ENCODE results near the gene MYOF.
"Not testable (repeated sequence)": the region's sequence is repeated elsewhere in the genome, so short reads cannot be mapped to it uniquely, and the experiment has no call there.

The MYOF gene

DNA sequence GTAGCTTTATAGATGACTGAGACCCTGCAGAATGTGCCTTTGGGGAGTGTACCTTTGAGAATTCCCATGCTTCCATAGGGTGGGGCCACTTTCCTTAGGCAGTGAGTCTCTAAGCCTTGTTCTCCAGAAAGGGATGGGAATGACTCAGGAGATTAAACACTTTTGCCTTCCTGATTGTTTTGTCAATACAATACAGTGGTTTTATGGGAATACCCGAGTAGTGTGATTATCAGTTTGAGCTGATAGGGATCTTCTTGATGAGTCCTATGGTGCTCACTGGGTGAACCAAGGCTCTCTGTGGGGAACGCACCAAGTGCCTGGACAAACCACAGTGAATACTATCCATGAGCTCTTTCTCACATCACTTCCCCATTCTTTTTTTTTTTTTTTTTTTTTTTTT is 6.3 kb downstream of the MYOF start:
- no peak for DNase-seq

DNA sequence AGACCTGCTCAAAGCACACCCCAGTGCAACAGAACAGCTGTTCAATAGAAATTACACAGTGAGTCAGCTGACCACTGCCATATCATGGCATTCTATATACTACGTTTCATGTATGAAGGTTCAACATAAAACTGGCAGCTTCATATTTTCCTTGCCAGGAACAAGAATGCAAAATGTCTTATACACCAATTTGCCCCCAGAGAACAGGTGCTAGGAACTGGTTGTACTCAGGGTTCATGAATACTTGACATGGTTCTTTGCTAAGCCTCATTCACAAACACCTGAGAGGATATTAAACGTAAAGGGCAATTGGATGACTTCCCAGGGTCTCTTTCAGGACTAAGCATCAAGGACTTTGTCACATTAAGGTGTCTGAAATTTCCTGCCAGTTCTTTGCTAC is 6.9 kb downstream of the MYOF start:
- no peak for DNase-seq

DNA sequence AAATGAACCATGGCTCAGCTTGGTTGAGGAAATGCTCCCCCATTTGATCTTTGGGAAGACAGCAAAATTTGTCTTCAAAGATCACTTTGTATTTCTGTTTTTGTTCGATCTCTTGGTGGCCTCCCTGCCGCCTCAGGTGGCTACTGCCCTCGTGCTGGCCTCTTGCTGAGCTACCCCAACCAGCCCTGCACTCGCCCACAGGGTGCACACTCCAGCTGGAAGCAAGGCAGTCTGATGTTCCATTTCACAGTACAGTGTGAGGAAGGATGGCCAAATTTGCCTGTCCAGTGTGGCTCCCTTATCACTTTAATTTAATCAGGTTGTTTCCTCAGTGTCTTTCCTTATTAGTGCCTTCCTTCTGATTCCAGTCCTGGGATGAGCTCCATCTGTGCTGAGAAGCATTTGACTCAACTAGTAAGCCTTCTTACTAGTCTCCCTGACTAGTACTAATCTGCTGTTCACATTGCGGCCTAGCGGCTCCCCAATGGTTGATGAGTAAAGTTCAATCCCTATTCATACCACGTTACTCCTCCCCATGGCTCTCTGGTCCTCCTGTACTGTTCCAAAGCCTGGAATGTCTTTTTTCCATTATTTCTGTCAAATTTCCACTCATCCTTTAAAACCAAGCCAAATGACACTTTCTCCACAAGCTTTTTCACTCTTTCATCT is 8.2 kb downstream of the MYOF start:
- DNase-seq: no peak

DNA sequence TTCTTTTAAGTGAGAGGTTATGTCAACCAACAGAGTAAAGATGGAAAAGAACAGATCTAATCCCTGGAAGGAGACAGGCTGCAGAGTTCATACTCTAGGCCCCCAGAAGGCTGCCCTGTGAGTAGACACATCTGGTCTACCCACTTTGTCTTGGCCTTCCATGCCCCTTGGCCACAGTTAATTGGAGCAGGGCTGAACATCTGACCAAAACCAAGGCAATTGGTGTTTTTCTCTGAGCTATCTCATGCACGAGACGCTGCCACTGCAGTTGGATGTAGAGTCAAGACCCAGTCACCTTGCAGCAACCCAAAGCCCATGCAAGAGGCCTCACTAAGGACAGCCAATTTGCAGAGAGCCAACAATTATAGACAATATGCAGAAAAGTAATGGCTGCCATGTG is 9.0 kb downstream of the MYOF start:
- no peak for DNase-seq

DNA sequence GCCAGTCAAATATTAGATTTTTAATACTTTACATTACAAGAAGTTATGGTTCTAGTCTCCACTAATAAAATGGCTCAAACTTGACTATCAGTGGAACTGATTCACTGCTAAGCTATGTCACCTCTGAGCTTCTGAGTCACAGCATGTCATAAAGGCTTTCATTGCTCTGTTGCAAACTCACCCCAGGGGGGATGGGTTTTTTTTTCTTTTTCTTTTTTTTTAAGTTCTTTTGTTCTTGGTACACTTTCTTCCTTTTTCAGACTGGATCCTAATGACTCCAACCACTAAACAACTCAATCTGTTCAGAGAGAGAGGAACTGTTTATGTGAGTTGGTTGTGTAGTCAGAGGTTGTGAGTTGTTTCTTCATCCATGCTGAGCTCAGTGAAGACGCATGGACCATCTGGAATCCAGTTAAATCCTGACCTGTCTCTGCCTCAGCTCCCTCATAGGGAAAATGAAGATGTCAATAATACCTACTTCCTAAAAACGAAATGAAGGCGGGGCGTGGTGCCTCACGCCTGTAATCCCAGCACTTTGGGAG is 11.0 kb downstream of the MYOF start:
- DNase-seq: no peak

DNA sequence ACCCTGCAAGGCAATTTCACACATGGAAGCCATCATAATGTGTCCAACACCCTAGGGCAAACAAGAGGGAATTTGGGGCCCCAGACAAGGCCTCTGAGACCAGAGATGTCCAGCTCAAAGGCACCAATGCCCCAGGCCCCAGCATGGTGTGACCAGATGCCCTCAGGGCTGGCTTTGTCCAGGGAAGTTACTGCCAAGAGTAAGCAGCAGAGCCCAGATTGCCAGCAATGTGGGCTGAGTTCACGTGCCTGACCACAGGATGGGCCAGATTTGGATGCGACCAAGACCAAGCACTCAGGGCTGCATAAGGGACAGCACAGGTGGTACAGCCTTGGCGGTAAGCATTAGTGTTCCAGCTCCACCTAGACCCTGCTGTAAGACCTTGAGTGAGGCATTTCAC is 12.7 kb downstream of the MYOF start:
- DNase-seq: no peak

DNA sequence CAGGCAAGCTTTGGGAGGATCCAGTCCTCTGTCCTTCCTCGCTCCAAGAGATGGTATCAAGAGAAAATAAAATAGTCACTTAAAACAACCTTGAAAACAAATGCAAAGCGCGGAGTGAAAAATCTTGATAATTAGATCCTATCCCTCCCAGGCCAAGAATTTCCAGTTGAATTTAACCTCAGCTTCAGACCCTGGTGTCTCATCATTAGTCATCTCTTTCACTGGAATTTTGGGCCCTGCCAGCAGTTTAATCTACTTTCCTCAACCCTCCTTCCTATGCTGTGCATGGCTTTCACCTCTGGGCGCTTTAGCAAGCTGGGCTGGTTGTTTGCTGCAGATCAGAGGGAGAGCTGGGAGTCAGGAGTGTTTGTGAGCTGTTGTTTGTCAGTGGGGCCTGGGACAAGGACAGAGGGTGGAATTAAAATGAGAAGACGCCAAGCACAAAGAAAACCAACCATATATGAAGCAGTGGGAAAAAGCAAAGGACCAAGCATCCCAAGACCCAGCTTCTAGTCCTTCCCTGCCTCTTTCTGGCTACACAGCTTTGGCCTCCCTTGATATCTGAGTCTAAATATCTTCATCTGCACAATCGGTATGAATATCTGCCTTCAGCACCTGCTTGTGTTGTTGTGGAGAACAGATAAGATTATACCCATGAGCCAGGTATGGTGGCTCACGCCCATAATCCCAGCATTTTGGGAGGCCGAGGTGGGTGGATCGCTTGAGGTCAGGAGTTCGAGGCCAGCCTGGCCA is 13.5 kb downstream of the MYOF start:
- DNase-seq: no peak

DNA sequence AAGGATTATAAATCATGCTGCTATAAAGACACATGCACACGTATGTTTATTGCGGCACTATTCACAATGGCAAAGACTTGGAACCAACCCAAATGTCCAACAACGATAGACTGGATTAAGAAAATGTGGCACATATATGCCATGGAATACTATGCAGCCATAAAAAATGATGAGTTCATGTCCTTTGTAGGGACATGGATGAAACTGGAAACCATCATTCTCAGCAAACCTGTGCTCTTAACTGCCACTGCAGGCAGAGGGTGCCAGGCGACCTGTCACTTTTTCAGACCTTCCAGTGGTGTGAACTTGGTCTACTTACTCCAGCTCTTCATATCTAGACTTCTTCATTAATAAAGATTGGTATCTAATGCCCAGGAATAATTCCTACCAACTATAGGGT is 14.5 kb downstream of the MYOF start:
- DNase-seq: not testable (repeated sequence)

DNA sequence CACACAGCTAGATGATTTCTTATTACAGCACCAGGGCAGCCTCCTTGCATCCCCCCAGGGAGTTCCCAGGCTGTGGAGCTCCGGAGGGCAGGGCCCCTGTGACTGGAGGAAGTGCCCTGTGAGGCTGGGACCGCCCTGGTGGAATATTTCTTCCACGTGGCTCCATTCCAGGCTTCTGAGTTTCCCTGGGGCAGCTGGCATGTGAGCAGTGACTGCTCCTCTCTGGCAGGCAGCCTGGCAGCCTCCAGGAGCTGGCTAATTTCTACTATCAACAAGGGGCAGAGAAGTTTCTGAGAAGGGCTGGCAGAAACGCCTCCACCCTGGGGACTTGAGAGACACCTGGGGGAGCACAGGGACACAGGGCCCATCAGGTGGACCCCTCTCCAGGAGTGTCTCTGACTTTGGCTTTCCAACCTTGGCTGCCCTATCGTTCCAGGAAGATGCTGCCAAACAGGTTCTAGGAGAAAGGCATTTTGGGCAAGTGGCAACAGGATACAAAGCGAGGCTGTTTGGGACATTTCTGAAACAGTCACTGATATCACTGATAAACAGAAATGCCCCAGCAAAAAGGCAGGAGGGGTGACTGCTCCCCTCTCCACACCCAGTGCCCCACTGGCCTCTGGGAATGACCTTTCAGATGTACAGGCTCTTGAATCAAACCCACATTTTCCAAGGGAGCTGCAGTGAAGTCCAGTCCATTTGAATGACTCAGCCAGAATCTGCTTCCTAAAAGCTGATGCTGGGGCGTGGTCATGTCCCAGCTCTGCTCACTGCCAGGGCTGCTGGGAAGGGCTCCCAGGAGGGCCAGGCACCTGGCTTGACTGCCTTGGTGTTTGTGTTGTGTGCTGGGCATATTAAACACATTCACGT is 16.1 kb downstream of the MYOF start:
- peak; percentile 84 for DNase-seq

DNA sequence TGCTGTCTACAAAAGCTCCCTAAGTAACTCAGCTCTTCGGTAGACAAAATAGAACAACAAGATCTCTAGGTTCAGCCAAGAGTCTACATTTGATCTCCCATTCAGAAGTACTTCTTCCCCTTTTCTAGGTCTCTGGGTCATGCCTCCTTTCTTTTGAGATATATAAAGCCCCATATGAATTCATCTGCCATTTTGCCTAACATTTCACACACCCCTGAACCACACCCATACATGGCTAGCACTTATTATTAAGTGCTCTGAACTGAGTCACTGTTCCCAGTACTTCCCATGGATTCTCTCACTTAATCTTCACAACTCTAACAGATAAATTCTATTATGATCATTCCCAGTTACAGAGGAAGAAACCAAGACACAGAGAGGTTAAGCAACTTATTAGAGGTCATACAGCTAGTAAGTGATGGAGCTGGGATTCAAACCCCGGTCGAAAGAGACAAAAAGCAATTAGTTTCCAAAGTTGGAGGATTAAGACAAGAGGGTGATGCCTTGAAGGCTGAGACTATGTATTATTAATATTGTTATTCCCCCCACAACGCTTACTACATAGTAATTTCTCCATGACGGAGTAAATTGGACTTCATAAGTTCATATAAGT is 17.3 kb downstream of the MYOF start:
- no peak for DNase-seq

DNA sequence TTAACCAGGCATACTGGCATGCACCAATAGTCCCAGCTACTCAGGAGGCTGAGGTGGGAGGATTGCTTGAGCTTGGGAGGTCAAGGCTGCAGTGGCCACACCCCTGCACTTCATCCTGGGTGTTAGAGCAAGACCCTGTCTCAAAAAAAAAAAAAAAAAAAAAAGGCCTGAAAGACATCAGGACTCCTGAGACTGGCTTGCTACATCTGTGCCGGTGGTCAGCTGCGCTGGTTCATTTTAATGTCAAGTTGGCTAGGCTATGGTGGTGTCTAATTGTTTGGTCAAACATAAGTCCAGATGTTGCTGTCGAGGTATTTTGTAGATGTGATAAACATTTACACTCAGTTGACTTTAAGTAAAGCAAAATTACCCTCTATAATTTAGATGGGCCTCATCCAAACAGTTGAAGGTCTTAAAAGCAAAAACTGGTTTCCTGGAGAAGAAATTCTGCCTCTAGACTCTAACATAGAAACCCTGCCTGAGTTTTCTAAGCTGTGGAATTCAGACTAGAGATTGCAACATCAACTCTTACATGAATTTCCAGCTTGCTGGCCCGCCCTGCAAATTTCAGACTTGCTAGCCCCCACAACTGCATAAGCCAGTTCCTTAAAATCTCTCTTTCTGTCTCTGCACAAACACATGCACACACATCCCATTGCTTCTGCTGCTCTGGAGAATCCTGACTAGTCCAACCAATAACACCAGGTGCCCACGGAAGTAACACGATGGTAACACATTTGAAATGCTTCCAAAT is 18.2 kb downstream of the MYOF start:
- no peak for DNase-seq

DNA sequence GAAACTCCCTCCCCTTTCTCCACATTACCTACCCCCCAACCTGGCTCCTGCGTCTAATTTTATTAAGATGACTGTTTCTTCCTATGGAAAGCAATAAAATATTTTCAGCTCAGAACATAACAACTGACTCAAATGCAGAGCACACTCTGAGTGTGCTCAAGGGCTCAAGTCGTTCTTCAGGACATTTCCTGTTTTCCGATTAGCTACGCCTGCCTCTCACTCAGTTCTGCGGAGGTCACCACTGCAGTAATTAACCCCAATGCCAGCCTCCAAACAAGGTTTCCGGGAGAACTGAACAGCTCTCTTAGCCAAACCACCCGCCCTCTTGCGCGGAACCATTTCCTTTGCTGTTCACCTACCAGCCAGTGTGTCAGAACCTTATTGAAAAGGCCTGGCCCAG is 19.3 kb downstream of the MYOF start:
- peak; percentile 85 for DNase-seq

DNA sequence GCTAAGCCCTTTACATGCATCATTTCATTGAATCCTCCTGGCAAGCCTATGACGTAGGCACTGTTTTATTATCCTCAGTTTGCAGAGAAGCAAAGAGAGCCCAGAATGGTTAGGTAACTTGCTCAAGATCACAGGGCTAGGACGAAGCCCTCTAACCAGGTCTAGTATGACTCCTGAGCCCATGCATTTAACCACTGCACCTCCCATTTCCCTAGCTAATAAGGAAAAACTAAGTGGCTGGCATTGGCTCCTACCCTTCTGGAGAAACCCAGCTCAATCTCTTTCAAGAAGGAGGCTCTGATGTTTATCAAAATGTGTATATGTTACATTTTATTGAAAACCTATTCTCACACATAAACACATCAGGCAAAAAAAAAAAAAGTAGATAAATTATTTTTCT is 19.8 kb downstream of the MYOF start:
- no peak for DNase-seq

DNA sequence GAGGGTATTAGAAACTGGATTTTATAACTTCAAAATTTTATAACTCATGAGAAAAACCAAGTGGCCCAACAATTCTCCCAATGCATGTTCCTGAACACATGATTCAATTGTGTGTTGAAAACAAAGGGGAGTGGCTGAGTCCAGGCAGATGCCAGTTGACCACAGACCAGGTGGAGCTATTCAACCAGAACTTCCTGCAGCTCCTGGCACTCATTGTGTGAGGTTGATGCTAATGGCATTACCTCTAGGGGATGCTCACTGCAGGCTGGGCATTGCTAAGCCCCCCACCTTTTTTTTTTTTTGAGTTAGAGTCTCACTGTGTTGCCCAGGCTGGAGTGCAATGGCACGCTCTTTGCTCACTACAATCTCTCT is 20.3 kb downstream of the MYOF start:
- peak; percentile 87 for DNase-seq

DNA sequence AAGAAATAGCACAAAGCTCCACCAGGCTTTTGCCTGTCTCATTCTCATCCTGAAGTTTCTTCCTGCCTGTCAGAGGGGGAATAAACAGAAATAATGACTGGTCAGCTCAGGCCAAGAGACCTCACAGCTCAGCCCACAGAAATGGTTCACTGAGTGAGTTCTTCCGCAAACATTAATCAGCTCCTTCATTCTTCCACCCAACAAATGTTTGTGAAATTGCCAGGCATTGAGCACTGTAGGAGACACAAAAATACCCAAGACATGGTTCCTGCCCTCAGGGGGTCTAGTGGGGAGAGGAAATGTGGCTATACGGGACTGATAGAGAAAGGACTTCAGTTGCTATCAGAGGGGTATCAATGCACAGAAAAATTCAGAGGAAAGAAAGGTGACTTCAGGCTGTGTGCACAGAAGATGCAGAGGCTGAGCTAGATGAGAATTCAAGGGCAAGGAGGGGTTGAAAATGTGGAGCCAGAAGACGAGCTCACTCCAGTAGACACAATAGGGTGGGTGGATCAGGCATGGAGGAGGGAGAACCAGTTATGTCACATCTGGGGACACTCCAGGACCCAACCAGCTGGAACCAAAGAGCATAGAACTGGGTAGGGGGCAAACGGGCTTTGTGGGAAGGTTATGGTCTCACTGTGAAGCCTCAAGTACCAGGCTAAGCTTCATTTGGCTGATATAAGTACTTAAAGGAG is 20.9 kb downstream of the MYOF start:
- DNase-seq: peak; percentile 63

DNA sequence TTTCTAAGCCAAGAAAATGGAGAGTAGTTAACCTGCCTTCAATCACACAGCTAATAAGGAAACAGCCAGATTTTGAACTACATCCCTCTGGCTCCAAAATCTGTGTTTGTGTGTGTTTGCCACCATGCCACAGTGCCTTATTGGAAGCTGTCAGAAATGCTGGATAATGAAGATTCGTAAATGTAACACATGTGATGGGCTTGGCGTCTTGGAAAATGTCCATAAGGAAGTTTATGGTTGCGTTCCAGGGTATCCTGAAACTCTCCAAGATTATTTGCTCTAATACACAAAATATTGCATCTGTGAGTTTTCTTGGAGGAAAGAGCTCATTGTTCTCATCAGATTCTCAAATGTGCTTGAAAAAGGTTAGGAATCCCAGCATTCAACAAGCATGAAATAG is 22.7 kb downstream of the MYOF start:
- DNase-seq: no peak

DNA sequence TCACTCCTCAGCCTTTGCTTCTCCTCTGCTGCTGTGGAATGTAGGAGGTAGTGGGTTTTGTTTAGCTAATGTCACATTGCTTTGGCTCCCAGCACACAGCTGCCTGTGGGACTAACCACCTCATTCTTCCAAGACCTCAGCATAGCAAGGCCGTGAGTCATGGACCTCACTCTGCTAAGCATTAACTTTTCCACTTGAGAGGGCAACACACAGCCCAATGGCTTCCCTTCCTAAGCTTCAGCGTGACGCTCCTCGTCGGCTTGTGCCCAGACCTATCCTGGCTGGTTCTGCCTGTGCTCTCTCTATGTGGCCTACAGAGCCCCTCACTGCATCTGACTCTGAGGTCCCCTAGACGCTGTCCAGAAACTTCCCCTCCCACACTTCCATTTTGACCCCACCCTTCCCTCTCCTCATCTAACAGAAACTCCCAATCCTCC is 23.3 kb downstream of the MYOF start:
- no peak for DNase-seq

DNA sequence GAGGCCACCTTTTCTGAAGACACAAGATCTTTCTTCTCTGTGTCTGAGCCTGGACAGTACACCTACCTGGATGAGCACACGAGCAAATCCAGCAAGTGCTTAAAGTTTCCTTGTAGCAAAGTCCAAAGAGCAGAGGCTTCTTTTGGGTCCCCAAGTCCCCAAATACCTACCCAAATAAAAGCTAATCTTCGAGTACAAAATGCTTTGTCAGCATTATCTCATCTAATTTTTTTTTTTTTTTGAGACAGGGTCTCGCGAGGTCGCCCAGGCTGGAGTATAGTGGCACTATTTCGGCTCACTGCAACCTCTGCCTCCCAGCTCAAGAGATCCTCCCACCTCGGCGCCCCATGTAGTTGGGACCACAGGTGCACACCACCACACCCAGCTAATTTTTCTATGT is 24.6 kb downstream of the MYOF start:
- no peak for DNase-seq

DNA sequence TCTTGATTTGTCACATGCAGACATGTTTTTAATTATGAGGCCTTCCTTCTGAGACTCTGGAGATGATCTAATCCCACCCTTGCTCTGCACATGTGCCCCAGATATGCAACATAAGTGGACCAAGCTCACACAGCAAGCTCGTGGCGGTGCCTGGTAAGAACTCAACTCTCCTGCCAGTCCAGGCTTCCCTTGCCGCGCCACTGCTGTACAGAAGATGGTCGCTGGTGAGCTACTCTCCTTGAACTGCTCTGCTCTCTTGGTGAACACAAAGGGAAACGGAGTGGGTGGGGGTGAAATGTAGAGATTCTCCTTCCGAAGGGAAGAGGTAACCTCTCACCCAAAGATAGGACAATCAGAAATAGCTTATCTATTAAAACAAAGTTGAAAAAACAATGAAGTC is 25.7 kb downstream of the MYOF start:
- no peak for DNase-seq

DNA sequence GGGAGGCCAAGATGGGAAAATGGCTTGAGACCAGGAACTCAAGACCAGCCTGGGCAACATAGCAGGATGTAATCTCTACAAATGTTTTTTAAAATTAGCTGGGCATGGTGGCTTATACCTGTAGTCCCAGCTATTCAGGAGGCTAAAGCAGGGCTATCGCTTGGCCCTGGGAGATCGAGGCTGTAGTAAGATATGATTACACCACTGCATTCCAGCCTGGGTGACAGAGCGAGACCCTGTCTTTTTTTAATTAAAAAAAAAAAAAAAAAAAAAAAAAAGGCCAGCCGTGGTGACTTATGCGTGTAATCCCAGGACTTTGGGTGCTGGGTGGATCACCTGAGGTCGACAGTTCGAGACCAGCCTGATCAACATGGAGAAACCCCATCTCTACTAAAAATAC is 27.4 kb downstream of the MYOF start:
- DNase-seq: no peak

DNA sequence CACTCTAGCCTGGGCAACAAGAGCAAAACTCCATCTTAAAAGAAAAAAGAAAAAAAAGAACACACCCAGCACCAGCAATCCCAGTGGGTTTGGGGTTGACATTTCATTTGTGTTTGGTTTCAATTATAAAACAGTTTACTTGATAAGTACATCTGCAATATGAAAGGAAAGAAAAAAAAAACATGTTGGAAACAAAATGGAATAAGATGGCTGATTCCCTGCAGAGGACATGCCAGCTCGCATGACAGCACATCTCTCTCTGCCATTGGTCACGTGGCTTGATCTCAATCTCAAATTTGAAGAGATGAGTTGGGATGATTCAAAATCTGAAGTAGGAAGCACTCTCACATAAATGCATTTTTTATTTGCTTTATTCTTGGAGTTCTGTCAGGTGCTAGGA is 28.0 kb downstream of the MYOF start:
- DNase-seq: no peak

DNA sequence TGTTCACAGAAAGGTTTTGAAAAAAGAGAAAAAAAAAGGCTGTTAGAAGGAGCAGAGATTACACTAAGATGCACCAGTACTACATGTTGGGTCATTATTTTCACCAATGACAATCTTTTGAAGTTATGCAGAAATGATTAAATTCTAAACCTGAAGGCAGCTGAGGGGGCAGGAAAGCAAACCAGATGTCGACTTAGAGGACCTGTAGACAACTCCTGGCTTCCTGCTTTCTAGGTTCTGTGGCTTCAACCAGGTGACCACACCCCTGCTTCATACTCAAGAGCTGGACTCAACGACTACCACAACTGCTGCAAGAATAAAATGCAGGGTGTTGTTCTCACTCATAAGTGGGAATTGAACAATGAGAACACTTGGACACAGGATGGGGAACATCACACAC is 30.0 kb downstream of the MYOF start:
- no peak for DNase-seq

All from DMS153 (cell line).